SH-SY5Y (cell line): Measurements from ENCODE around the gene NRDE2.

Experiments used
- GATA2 ChIP-seq: IDR thresholded peaks from 2 replicates; pipeline ENCODE4 v1.6.1; 2011; ENCODE audit warnings: mild to moderate bottlenecking, low read depth, low read length
- GATA3 ChIP-seq: IDR thresholded peaks from 2 replicates; pipeline ENCODE4 v1.6.1; 2011; ENCODE audit warnings: low read depth, mild to moderate bottlenecking, low read length, moderate library complexity

The NRDE2 gene

GRCh38 chr14:90355540-90356518 lies 24.1 kb upstream of the NRDE2 start:
- TF ChIP-seq GATA2 (no peak), GATA3 (no peak)

- TF ChIP-seq GATA3 (no peak), GATA2 (no peak)
Measured at GRCh38 chr14:90354551-90355298, 23.0 kb upstream of the NRDE2 start.

GRCh38 chr14:90349739-90350138 lies 18.0 kb upstream of the NRDE2 start:
- TF ChIP-seq GATA2 (no peak), GATA3 (no peak)

- TF ChIP-seq GATA2 (no peak), GATA3 (no peak)
Measured at GRCh38 chr14:90348270-90348669, 16.5 kb upstream of the NRDE2 start.

- TF ChIP-seq GATA2 (no peak), GATA3 (no peak)
Measured at GRCh38 chr14:90345239-90345557, 13.5 kb upstream of the NRDE2 start.

GRCh38 chr14:90344331-90345238 lies 12.8 kb upstream of the NRDE2 start:
- TF ChIP-seq GATA2 (no peak), GATA3 (no peak)

GRCh38 chr14:90342327-90342726 lies 10.6 kb upstream of the NRDE2 start:
- no peak for TF ChIP-seq GATA2

GRCh38 chr14:90341784-90342183 lies 10.0 kb upstream of the NRDE2 start:
- TF ChIP-seq GATA2 (no peak), GATA3 (no peak)

GRCh38 chr14:90336985-90337384 lies 5.2 kb upstream of the NRDE2 start:
- no peak for TF ChIP-seq GATA2
- TF ChIP-seq GATA3, result no peak

- TF ChIP-seq GATA3 (no peak), GATA2 (no peak)
Measured at GRCh38 chr14:90336401-90336800, 4.7 kb upstream of the NRDE2 start.

- TF ChIP-seq GATA3, result no peak
Measured at GRCh38 chr14:90332271-90332584, 487 bp upstream of the NRDE2 start.

- TF ChIP-seq GATA2 (no peak), GATA3 (no peak)
Measured at GRCh38 chr14:90330203-90331196, 1.2 kb downstream of the NRDE2 start.

- no peak for TF ChIP-seq GATA2
- no peak for TF ChIP-seq GATA3
Measured at GRCh38 chr14:90321891-90322290, 9.8 kb downstream of the NRDE2 start.
